ENCODE data around the gene PNRC2. TPM values are rescaled to one million over a fixed set of nuclear protein-coding genes. Genes with fewer than 3 reads are reported as not detected.

The PNRC2 gene
- total and polyA plus RNA-seq, 2 of the 13 experiments (the other 11 are each of a cell fraction or from before 2014, with no cell fraction given): 74.9 to 97.5 TPM

GRCh38 chr1:24003331-24003972 is 43.8 kb downstream of the PNRC2 start (continued):
- no peak for TF ChIP-seq CREB1 (IDR thresholded peaks at IDR 0.05)
- TF ChIP-seq CREB1 (CRISPR knock-in tag; IDR thresholded peaks at IDR 0.05): 0 out of 2 replicates have a peak, but pooled peaks have one; percentile 39
- TF ChIP-seq FLYWCH1 (CRISPR knock-in tag; IDR thresholded peaks at IDR 0.05): no peak
- no peak for TF ChIP-seq ATRX (CRISPR knock-in tag; IDR thresholded peaks at IDR 0.05; ENCODE audit: borderline replicate concordance)
- TF ChIP-seq RFX1 (IDR thresholded peaks at IDR 0.05): no peak
- no peak for TF ChIP-seq SMARCE1 (IDR thresholded peaks at IDR 0.05; ENCODE audit: borderline replicate concordance)
- no peak for TF ChIP-seq ZBTB33 (CRISPR knock-in tag; IDR thresholded peaks at IDR 0.05)
- TF ChIP-seq ATF7 (IDR thresholded peaks at IDR 0.05): no peak
- no peak for TF ChIP-seq ATF7 (CRISPR knock-in tag; IDR thresholded peaks at IDR 0.05)
- TF ChIP-seq HIC2 (CRISPR knock-in tag; IDR thresholded peaks at IDR 0.05; ENCODE audit: low read depth): no peak
- no peak for TF ChIP-seq IKZF1 (IDR thresholded peaks at IDR 0.05)
- TF ChIP-seq FOXP4 (CRISPR knock-in tag; IDR thresholded peaks at IDR 0.05): peak; percentile 52; the same call in 1 of the 2 replicates
- no peak for TF ChIP-seq ZBTB1 (CRISPR knock-in tag; IDR thresholded peaks at IDR 0.05; ENCODE audit: borderline replicate concordance)
- no peak for TF ChIP-seq PBX3 (CRISPR knock-in tag; IDR thresholded peaks at IDR 0.05; ENCODE audit: borderline replicate concordance)
- TF ChIP-seq CERS6 (CRISPR knock-in tag; IDR thresholded peaks at IDR 0.05): no peak
- no peak for TF ChIP-seq NFE2 (CRISPR knock-in tag; IDR thresholded peaks at IDR 0.05)
- TF ChIP-seq RNF219 (CRISPR knock-in tag; IDR thresholded peaks at IDR 0.05): no peak
- no peak for TF ChIP-seq ZSCAN30 (CRISPR knock-in tag; IDR thresholded peaks at IDR 0.05)
- TF ChIP-seq MBD4 (IDR thresholded peaks at IDR 0.05; ENCODE audit: borderline replicate concordance, low read length): no peak
- TF ChIP-seq ZNF101 (CRISPR knock-in tag; IDR thresholded peaks at IDR 0.05; ENCODE audit: borderline replicate concordance, low read depth): no peak
- no peak for TF ChIP-seq RBM39 (IDR thresholded peaks at IDR 0.05; ENCODE audit: low read depth, low read length, poor library complexity, severe bottlenecking)
